SK-MEL-5 (cell line): Measurements from ENCODE around the gene STXBP4. TPM values are rescaled to one million over a fixed set of nuclear protein-coding genes. Genes with fewer than 3 reads are reported as not detected.

Experiments
- DNase-seq: peaks from one replicate; pipeline ENCODE4 v3.0.0-alpha.2; 2016; ENCODE audit warnings: low read depth, low spot score
- in situ Hi-C: cut with HindIII; loops from 2 replicates; pipeline ENCODE4 v1.10.0; 2016; ENCODE audit warnings: low sequenced_read_pairs, high pct_unique_total_duplicates, low pct_unique_long_range_greater_than_20kb
- polyA plus RNA-seq, 2 experiments: library from polyadenylated mRNA; depleted of rRNA; stranded (reverse); fragments of >200 nt; gene quantifications; 2 replicates each; pipeline ENCODE4 v1.2.3, GENCODE V29; 2015
- total RNA-seq: library from RNA; depleted of rRNA; stranded (reverse); fragments of >200 nt; shearing (Covaris generic); gene quantifications from 2 replicates; pipeline ENCODE4 v1.2.3, GENCODE V29; 2014; rRNA removed

STXBP4 gene
- 6.0 and 12.5 TPM in 2 replicates for total RNA-seq
- polyA plus RNA-seq (2015; cell fraction: cytosol; rRNA removed) = 1.9 and 5.5 TPM in 2 replicates
- 15.2 and 21.5 TPM in 2 replicates for polyA plus RNA-seq (2015; cell fraction: nucleus; rRNA removed)

- in situ Hi-C loops = no loop called here
These were observed at the start of gene STXBP4, which contains the start of gene COX11 for GRCh38 chr17:54968262-54968987. STXBP4 (plus strand) TSS chr17:54968765; CDS start chr17:54986220, 17,455 bp downstream. COX11 (minus strand) TSS chr17:54968654; CDS start chr17:54968646, 8 bp downstream.

GRCh38 chr17:54919425-54919824, 49.1 kb upstream of the STXBP4 start:
- in situ Hi-C loops = no loop called here
- DNase-seq = no peak

More at GRCh38 chr17:54968262-54968987, at the start of gene STXBP4, which contains the start of gene COX11:
- DNase-seq = peak; percentile 96

GRCh38 chr17:54920819-54921218, 47.7 kb upstream of the STXBP4 start:
- no peak for DNase-seq
- in situ Hi-C loops = no loop called here

GRCh38 chr17:54924405-54924804, 44.2 kb upstream of the STXBP4 start:
- no peak for DNase-seq
- in situ Hi-C loops = no loop called here

- in situ Hi-C loops = no loop called here
- no peak for DNase-seq
These were observed 41.0 kb upstream of the STXBP4 start for GRCh38 chr17:54927525-54927924.

- DNase-seq = no peak
- in situ Hi-C loops = no loop called here
These were observed 35.9 kb upstream of the STXBP4 start for GRCh38 chr17:54932711-54933110.

- in situ Hi-C loops = no loop called here
- no peak for DNase-seq
These were observed 34.6 kb upstream of the STXBP4 start for GRCh38 chr17:54933921-54934320.

- in situ Hi-C loops = no loop called here
- no peak for DNase-seq
These were observed 33.1 kb upstream of the STXBP4 start for GRCh38 chr17:54935471-54935870.

- in situ Hi-C loops = no loop called here
- DNase-seq = no peak
These were observed 31.5 kb upstream of the STXBP4 start for GRCh38 chr17:54937018-54937417.

- DNase-seq = no peak
- in situ Hi-C loops = no loop called here
These were observed 31.1 kb upstream of the STXBP4 start for GRCh38 chr17:54937426-54937825.

- no peak for DNase-seq
- in situ Hi-C loops = no loop called here
These were observed 27.3 kb upstream of the STXBP4 start for GRCh38 chr17:54941285-54941684.

- in situ Hi-C loops = no loop called here
- DNase-seq = no peak
These were observed 23.8 kb upstream of the STXBP4 start for GRCh38 chr17:54944796-54945195.

- DNase-seq = no peak
- in situ Hi-C loops = no loop called here
These were observed 23.3 kb upstream of the STXBP4 start for GRCh38 chr17:54945231-54945630.

GRCh38 chr17:54945671-54946070, 22.9 kb upstream of the STXBP4 start:
- in situ Hi-C loops = no loop called here

GRCh38 chr17:54947396-54947795, 21.2 kb upstream of the STXBP4 start:
- in situ Hi-C loops = no loop called here
- DNase-seq = no peak

More at GRCh38 chr17:54945671-54946070, 22.9 kb upstream of the STXBP4 start:
- DNase-seq = no peak

GRCh38 chr17:54948380-54948779, 20.2 kb upstream of the STXBP4 start:
- in situ Hi-C loops = no loop called here
- peak; percentile 15 for DNase-seq

- in situ Hi-C loops = no loop called here
These were observed 18.4 kb upstream of the STXBP4 start for GRCh38 chr17:54950116-54950515.

GRCh38 chr17:54951286-54951685, 17.3 kb upstream of the STXBP4 start:
- no peak for DNase-seq
- in situ Hi-C loops = no loop called here

More at GRCh38 chr17:54950116-54950515, 18.4 kb upstream of the STXBP4 start:
- no peak for DNase-seq

GRCh38 chr17:54956791-54957190, 11.8 kb upstream of the STXBP4 start:
- in situ Hi-C loops = no loop called here
- DNase-seq = no peak
